NT2/D1 (cell line): ENCODE measurements around the gene TAOK1.

Experiments used
- SUZ12 ChIP-seq: IDR thresholded peaks from 2 replicates; pipeline ENCODE4 v1.6.1; 2011; ENCODE audit not compliant: insufficient read length, insufficient read depth; ENCODE audit errors: extremely low read depth
- YY1 ChIP-seq: IDR thresholded peaks from 2 replicates; pipeline ENCODE4 v1.6.1; 2011; ENCODE audit not compliant: insufficient read length, insufficient read depth

- TF ChIP-seq SUZ12 (no peak), YY1 (no peak)
Measured at GRCh38 chr17:29546830-29547229, 156.7 kb downstream of the TAOK1 start.
